NCI-H2107 treated with DMSO at 0.1 percent for 48 hours (cell line): ENCODE measurements around the gene TLR5.

Source experiments
- DNase-seq: peaks from one replicate; lab custom pipeline; 2025; ENCODE audit not compliant: unreplicated experiment; lab: John Stamatoyannopoulos, UW

TLR5 gene

DNA sequence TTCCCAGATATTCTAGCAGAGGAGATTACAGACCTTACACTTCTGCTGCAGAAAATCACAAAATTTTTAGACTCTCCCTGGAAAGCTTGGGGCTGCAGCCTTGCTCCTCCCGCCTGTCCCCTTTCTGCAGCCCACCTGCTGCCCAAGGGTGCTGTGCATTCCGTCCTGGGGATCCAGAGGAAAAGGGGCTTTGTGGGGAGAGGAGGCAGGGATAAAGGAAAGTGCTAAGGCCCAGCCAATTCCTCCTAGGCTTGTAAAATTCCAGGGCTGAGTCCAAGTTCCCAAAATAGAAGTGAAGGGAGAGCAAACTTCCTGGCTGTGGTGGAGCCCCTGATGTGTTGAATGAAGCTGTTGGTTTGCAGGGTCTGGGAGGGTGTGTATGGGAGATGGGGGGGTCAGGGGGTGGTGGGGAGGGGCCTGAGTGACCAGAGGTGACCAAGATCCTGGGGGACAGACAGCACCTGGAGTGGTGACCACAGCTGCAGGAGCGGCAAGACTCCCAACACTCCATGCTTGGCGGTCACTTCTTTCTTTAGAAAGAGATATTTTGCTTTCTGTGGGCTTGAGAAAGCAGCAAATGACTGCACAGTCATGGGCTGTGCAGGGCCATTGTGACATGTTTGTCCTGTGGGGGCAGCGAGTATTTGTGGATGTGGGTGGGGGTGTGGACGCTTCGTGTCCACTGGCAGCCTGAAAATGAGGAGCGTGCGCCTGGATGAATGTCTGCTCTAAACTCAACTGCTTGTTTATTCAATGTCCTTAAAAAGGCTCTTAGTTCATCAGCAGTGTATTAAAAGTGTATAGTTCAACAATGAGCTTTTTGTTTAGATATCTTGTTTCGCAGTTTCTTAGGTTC, 68.4 kb downstream of the TLR5 start:
- DNase-seq: no peak

DNA sequence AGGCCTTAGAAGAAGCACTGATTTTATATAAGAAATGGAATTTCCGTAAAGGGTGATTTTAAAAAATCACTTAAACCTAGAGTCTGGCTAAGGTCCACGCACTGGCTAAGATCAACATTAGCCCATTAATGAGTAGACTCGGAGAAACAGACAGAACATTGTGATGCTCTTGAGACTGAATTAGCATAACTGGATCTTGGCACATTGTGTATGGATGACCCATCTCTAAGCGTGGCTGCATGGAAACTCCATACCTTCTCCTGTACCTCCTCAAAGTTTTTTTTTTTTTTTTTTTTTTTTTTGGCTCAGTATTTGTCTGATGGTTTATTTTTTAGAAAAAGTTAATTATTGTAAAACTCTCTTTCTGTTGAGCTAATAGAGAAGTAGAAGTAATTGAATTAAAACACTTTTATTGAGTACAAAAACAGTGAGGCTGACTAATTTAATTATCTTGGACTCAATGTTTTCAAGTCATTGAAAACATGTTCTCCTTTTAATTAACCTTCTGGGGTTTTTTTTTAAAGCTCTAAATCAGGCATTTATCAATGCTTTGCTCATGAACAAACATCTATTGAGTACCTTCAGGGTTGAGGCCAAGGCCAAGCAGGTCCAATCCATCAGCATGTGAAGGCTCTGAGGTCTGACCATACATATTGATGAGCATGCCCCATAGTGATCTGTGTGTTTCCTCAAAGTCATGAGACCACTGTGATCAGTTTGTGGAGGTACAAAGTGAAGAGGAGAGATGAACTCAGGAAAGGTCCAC, 74.0 kb downstream of the TLR5 start:
- no peak for DNase-seq

DNA sequence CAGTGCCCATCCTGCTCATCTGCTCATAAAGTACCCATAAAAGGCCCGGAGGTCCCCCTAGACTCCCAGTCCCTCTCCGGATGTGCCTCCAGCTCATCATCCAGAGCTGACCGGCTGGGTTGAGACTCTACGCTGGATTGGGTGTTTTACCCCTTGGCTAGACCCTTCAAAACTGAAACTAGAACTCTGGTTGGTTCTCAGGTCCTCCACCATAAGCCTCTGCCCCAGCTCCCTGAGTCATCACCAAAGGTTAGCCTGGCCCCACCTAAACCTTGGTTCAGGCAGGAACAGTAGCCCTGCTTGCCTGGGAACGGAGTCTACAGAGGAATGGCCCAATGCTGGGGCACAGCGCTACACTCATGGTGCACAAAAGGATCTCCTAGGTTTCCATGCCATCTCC, 75.1 kb downstream of the TLR5 start:
- DNase-seq: no peak

DNA sequence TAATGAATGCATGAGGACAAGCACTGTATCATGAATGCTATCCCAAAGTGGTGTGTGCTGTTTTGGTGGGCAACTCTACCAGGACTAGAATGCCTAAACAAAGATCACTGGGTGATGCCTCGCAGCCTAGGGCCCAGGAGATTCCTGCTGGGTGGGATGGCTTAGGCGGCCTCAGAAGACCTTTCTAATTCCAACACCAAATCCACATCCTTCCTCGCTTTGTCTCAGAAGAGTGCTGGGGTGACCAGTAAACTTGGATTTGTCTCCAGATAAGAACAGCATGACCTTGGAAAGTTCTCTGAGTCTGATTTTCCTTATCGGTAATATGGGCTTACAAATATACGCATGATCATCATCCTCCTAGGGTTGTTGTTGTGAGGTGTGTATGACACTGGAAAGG, 76.6 kb downstream of the TLR5 start:
- no peak for DNase-seq

DNA sequence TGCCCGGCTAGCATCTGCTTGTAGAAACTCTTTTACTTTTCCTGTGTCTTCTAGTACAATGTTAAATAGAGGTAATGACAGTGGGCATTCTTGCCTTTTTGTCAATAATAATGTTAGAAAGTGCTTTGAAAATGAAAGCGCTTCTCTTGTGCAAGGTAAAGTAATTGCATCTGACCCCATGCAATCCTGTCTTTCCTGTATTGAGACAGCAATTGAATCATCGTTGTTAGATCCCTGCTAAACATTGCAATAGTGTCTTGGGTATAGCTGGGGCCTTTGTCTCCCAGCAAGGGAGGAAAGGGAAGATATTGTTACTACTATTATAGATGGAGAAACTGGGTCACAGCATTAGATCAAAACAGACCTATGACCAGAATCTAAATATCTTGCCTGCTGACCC, 80.9 kb downstream of the TLR5 start:
- DNase-seq: no peak

DNA sequence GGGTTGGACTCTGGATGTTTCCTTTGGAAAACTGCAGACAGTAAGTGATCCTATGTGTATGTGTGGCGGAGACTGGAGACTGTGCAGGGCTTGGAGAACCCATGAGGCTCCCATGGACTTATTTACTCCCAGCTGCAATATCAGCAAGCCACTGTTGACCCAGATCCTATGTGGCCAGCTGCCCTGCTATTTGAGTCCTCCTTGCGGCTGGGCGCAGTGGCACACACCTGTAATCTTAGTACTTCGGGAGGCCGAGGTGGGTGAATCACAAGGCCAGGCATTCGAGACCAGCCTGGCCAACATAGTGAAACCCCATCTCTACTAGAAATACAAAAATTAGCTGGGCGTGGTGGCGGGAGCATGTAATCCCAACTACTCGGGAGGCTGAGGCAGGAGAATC, 83.5 kb downstream of the TLR5 start:
- DNase-seq: no peak
